GM12865 (cell line): ENCODE results near the gene FBLN1.

Experiments used
- DNase-seq: peaks from one replicate; pipeline ENCODE4 v3.0.0; 2010; ENCODE audit warnings: low read depth
- H3K4me3 ChIP-seq: 2 replicates; pipeline ENCODE4 v1.5.1; 2011; ENCODE audit warnings: mild to moderate bottlenecking, low read depth, low read length, control low read depth
- TF ChIP-seq, protein P1 (sequence below): IDR thresholded peaks from 2 replicates; pipeline ENCODE4 v1.5.1; 2011; ENCODE audit warnings: low read length, control low read depth, low read depth, inconsistent platforms; ENCODE audit not compliant: insufficient read depth; ENCODE audit errors: missing control alignments

Gene FBLN1, protein sequence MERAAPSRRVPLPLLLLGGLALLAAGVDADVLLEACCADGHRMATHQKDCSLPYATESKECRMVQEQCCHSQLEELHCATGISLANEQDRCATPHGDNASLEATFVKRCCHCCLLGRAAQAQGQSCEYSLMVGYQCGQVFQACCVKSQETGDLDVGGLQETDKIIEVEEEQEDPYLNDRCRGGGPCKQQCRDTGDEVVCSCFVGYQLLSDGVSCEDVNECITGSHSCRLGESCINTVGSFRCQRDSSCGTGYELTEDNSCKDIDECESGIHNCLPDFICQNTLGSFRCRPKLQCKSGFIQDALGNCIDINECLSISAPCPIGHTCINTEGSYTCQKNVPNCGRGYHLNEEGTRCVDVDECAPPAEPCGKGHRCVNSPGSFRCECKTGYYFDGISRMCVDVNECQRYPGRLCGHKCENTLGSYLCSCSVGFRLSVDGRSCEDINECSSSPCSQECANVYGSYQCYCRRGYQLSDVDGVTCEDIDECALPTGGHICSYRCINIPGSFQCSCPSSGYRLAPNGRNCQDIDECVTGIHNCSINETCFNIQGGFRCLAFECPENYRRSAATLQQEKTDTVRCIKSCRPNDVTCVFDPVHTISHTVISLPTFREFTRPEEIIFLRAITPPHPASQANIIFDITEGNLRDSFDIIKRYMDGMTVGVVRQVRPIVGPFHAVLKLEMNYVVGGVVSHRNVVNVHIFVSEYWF

GRCh38 chr22:45502215-45503049 is at the start of gene FBLN1:
TSS of gene FBLN1 (plus strand) at chr22:45502883. CDS start at chr22:45502986, 103 bp downstream.
- TF ChIP-seq, protein P1, sequence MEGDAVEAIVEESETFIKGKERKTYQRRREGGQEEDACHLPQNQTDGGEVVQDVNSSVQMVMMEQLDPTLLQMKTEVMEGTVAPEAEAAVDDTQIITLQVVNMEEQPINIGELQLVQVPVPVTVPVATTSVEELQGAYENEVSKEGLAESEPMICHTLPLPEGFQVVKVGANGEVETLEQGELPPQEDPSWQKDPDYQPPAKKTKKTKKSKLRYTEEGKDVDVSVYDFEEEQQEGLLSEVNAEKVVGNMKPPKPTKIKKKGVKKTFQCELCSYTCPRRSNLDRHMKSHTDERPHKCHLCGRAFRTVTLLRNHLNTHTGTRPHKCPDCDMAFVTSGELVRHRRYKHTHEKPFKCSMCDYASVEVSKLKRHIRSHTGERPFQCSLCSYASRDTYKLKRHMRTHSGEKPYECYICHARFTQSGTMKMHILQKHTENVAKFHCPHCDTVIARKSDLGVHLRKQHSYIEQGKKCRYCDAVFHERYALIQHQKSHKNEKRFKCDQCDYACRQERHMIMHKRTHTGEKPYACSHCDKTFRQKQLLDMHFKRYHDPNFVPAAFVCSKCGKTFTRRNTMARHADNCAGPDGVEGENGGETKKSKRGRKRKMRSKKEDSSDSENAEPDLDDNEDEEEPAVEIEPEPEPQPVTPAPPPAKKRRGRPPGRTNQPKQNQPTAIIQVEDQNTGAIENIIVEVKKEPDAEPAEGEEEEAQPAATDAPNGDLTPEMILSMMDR: no peak
- DNase-seq: no peak

DNA sequence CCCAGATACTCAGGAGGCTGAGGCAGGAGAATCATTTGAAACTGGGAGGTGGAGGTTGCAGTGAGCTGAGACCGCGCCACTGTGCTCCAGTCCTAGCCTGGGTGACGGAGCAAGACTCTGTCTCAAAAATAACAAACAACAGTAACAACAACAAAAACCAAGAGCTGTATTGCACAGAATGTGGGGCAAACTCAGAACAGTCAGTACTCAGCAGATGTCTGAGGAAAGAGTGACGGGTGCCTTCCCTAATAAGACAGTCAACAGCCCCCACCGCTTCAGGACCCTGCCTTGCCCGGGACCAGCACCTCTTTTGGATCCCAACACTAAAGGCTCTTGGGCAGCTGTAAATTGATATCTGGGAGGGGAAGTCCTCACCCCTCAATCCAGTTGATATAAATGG is 48.9 kb upstream of the FBLN1 start:
- TF ChIP-seq, protein P1: no peak
- no peak overlapping the region for H3K4me3 ChIP-seq
- DNase-seq: no peak

More at GRCh38 chr22:45502215-45503049, at the start of gene FBLN1:
- no peak within 1 kb of the TSS for H3K4me3 ChIP-seq

GRCh38 chr22:45454275-45454674 is 48.4 kb upstream of the FBLN1 start:
- DNase-seq: no peak
- TF ChIP-seq, protein P1: no peak
- H3K4me3 ChIP-seq: no peak overlapping the region

DNA sequence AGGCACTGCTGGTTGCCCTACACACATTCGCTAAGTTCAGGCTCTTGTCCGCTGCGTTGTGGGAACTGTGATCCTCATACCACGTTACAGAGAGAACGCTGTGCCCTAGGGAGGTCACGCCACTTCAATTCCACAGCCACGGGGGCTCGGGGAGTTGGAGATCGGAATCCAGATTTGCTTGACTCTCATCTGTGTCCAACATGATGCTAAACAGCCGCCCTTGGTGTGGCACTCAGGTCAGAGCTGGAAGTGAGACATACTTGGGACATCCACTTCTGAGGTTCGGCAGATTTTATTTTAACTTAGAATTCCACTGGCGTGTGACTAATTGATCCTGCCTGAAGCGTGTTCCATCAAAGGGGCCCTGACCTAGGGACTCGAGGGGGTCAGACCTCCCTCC is 47.5 kb upstream of the FBLN1 start:
- no peak overlapping the region for H3K4me3 ChIP-seq
- no peak for DNase-seq
- TF ChIP-seq, protein P1: no peak

GRCh38 chr22:45455621-45456020 is 47.1 kb upstream of the FBLN1 start:
- TF ChIP-seq, protein P1: no peak
- no peak for DNase-seq
- no peak overlapping the region for H3K4me3 ChIP-seq

GRCh38 chr22:45456811-45457210 is 45.9 kb upstream of the FBLN1 start:
- no peak for DNase-seq
- no peak overlapping the region for H3K4me3 ChIP-seq
- TF ChIP-seq, protein P1: no peak
